ENCODE measurements around the gene TMEM150C. TPM values are rescaled to one million over a fixed set of nuclear protein-coding genes. Genes with fewer than 3 reads are reported as not detected.

TMEM150C gene
- polyA plus RNA-seq, 1 experiment: 0.96 TPM

- ChIA-PET CTCF (interaction anchor here (0.6 to 1.3 kb wide), 5 partner anchors 13 to 814 kb away, joined by 3 to 8 read pairs (median 3); partner anchors contain the start of gene COQ2), POLR2A (interaction anchor here (0.5 to 0.6 kb wide), 2 partner anchors 108 to 1004 kb away, joined by 3 to 6 read pairs; no protein-coding TSS in a partner anchor)
- no peak for TF ChIP-seq CTCF (IDR thresholded peaks at IDR 0.05; ENCODE audit: insufficient read depth, low read depth, low read length)
- Histone ChIP-seq H3K27me3 (ENCODE audit: control insufficient read depth, insufficient read depth, low read length) (no peaks in the 10 kb centered on the region), H3K36me3 (ENCODE audit: control insufficient read depth, insufficient read depth, low read length) (no peaks in the 10 kb centered on the region), H3K4me3 (ENCODE audit: low read depth, low read length) (no peak overlapping the region)
- DNase-seq (ENCODE audit: low read depth): peak; percentile 32
Measured at GRCh38 chr4:82469791-82470345, 91.9 kb downstream of the TMEM150C start.

- ChIA-PET CTCF (interaction anchor here (1.9 kb wide), 1 partner anchor 272 kb away, joined by 6 read pairs; no protein-coding TSS in a partner anchor), POLR2A (interaction anchor here (0.6 kb wide), 1 partner anchor 74 kb away, joined by 3 read pairs; no protein-coding TSS in a partner anchor)
- DNase-seq (ENCODE audit: low read depth): no peak
- Histone ChIP-seq H3K4me3 (ENCODE audit: low read depth, low read length) (no peak overlapping the region), H3K27me3 (ENCODE audit: control insufficient read depth, insufficient read depth, low read length) (no peaks in the 10 kb centered on the region), H3K36me3 (ENCODE audit: control insufficient read depth, insufficient read depth, low read length) (peaks cover 2% of the 10 kb centered on the region; the same call in 1 of the 2 replicates)
- TF ChIP-seq CTCF (IDR thresholded peaks at IDR 0.05; ENCODE audit: insufficient read depth, low read depth, low read length): no peak
Measured at GRCh38 chr4:82467471-82467870, 94.3 kb downstream of the TMEM150C start.

GRCh38 chr4:82463221-82463620 is 98.6 kb downstream of the TMEM150C start:
- ChIA-PET CTCF (interaction anchor here (0.6 kb wide), 1 partner anchor 145 kb away, joined by 3 read pairs; no protein-coding TSS in a partner anchor), POLR2A (no interaction called here)
- Histone ChIP-seq H3K27me3 (ENCODE audit: control insufficient read depth, insufficient read depth, low read length) (no peaks in the 10 kb centered on the region), H3K4me3 (ENCODE audit: low read depth, low read length) (no peak overlapping the region), H3K36me3 (ENCODE audit: control insufficient read depth, insufficient read depth, low read length) (peaks cover 6% of the 10 kb centered on the region)
- no peak for TF ChIP-seq CTCF (IDR thresholded peaks at IDR 0.05; ENCODE audit: insufficient read depth, low read depth, low read length)
- DNase-seq (ENCODE audit: low read depth): no peak

- peaks cover 6% of the 10 kb centered on the region for H3K36me3 ChIP-seq (ENCODE audit: control insufficient read depth, insufficient read depth, low read length)
- H3K4me3 ChIP-seq (ENCODE audit: low read depth, low read length): no peak overlapping the region
- ChIA-PET CTCF (interaction anchor here (0.9 to 1.6 kb wide), 7 partner anchors 85 to 380 kb away, joined by 3 to 6 read pairs (median 3); partner anchors contain the start of gene SCD5), POLR2A (interaction anchor here (0.6 kb wide), 3 partner anchors 30 to 331 kb away, joined by 3 to 5 read pairs (median 4); no protein-coding TSS in a partner anchor)
- DNase-seq (ENCODE audit: low read depth): peak; percentile 24
- H3K27me3 ChIP-seq (ENCODE audit: control insufficient read depth, insufficient read depth, low read length): no peaks in the 10 kb centered on the region
- TF ChIP-seq CTCF (IDR thresholded peaks at IDR 0.05; ENCODE audit: insufficient read depth, low read depth, low read length): peak; percentile 76
Measured at GRCh38 chr4:82462415-82462831, 99.4 kb downstream of the TMEM150C start.

- Histone ChIP-seq H3K36me3 (ENCODE audit: control insufficient read depth, insufficient read depth, low read length) (peaks cover 10% of the 10 kb centered on the region), H3K4me3 (ENCODE audit: low read depth, low read length) (no peak overlapping the region), H3K27me3 (ENCODE audit: control insufficient read depth, insufficient read depth, low read length) (no peaks in the 10 kb centered on the region)
- POLR2A ChIA-PET: no interaction called here
- TF ChIP-seq CTCF (IDR thresholded peaks at IDR 0.05; ENCODE audit: insufficient read depth, low read depth, low read length): no peak
- no peak for DNase-seq (ENCODE audit: low read depth)
- CTCF ChIA-PET: interaction anchor here (0.6 to 1.6 kb wide), 9 partner anchors 86 to 489 kb away, joined by 3 to 6 read pairs (median 3); partner anchors contain the start of gene SCD5
Measured at GRCh38 chr4:82461710-82462109, 100.1 kb downstream of the TMEM150C start.

Measured in BJ (cell line).